HG03457 (cell line): ENCODE results near the gene SUPT3H.

Source experiments
- ATAC-seq: cut with Tn5 transposase; IDR thresholded peaks from one replicate; pipeline ENCODE4 v1.9.1; 2021; ENCODE audit warnings: moderate number of reproducible peaks; ENCODE audit not compliant: unreplicated experiment

SUPT3H gene

GRCh38 chr6:45129051-45129450 is 248.7 kb downstream of the SUPT3H start:
- ATAC-seq = no peak

GRCh38 chr6:45127185-45127584 is 250.5 kb downstream of the SUPT3H start:
- ATAC-seq = no peak

- no peak for ATAC-seq
Measured at GRCh38 chr6:45126033-45126432, 251.7 kb downstream of the SUPT3H start.

GRCh38 chr6:45123023-45123422 is 254.7 kb downstream of the SUPT3H start:
- ATAC-seq = no peak

GRCh38 chr6:45118754-45119153 is 259.0 kb downstream of the SUPT3H start:
- ATAC-seq = no peak

GRCh38 chr6:45116714-45117410 is 260.9 kb downstream of the SUPT3H start:
- ATAC-seq = no peak

- no peak for ATAC-seq
Measured at GRCh38 chr6:45115696-45116095, 262.0 kb downstream of the SUPT3H start.

- ATAC-seq = no peak
Measured at GRCh38 chr6:45112711-45113110, 265.0 kb downstream of the SUPT3H start.

GRCh38 chr6:45109551-45109950 is 268.2 kb downstream of the SUPT3H start:
- ATAC-seq = no peak

- no peak for ATAC-seq
Measured at GRCh38 chr6:45105170-45105820, 272.4 kb downstream of the SUPT3H start.

GRCh38 chr6:45104429-45104828 is 273.3 kb downstream of the SUPT3H start:
- no peak for ATAC-seq

GRCh38 chr6:45098256-45098655 is 279.5 kb downstream of the SUPT3H start:
- no peak for ATAC-seq

- ATAC-seq = no peak
Measured at GRCh38 chr6:45094831-45095230, 282.9 kb downstream of the SUPT3H start.

GRCh38 chr6:45092135-45092534 is 285.6 kb downstream of the SUPT3H start:
- ATAC-seq = no peak

GRCh38 chr6:45086360-45087084 is 291.2 kb downstream of the SUPT3H start:
- ATAC-seq = no peak

GRCh38 chr6:45084257-45084656 is 293.5 kb downstream of the SUPT3H start:
- ATAC-seq = no peak

- no peak for ATAC-seq
Measured at GRCh38 chr6:45082091-45082490, 295.6 kb downstream of the SUPT3H start.

GRCh38 chr6:45081634-45082033 is 296.1 kb downstream of the SUPT3H start:
- no peak for ATAC-seq

GRCh38 chr6:45078432-45078831 is 299.3 kb downstream of the SUPT3H start:
- ATAC-seq = no peak

- ATAC-seq = no peak
Measured at GRCh38 chr6:45076217-45076930, 301.4 kb downstream of the SUPT3H start.

GRCh38 chr6:45075246-45075645 is 302.5 kb downstream of the SUPT3H start:
- no peak for ATAC-seq
